OCI-LY3 (cell line): ENCODE results near the gene GIGYF1.

Experiments used
- H2AFZ ChIP-seq: fragments of 200-600, 300-600 bp; shearing (Covaris generic); 2 replicates; pipeline ENCODE4 v1.6.0; 2014; ENCODE audit warnings: antibody characterized with exemption, low read depth, low read length
- H3K27ac ChIP-seq: fragments of 200-600, 300-600 bp; sonication (generic); 2 replicates; pipeline ENCODE4 v1.5.1; 2014; ENCODE audit warnings: mild to moderate bottlenecking, low read length, moderate library complexity, mixed read lengths
- H3K27me3 ChIP-seq: fragments of 200-600, 300-600 bp; sonication (generic); 2 replicates; pipeline ENCODE4 v1.6.1; 2014; ENCODE audit warnings: low read depth, low read length, mixed read lengths
- H3K36me3 ChIP-seq: fragments of 200-600, 300-600 bp; sonication (generic); replicated peaks from 2 replicates; pipeline ENCODE3; 2014; ENCODE audit warnings: low read depth, low read length, mixed read lengths
- H3K4me1 ChIP-seq: fragments of 300-600, 200-600 bp; sonication (generic); 2 replicates; pipeline ENCODE4 v1.6.1; 2014; ENCODE audit warnings: low read length, mixed read lengths
- H3K4me2 ChIP-seq: fragments of 200-600, 300-600 bp; sonication (generic); 2 replicates; pipeline ENCODE4 v1.6.1; 2014; ENCODE audit warnings: low read length, mixed read lengths
- H3K4me3 ChIP-seq: fragments of 300-600, 200-600 bp; sonication (generic); 2 replicates; pipeline ENCODE4 v1.5.1; 2014; ENCODE audit warnings: antibody characterized with exemption, mild to moderate bottlenecking, low read length, moderate library complexity
- H3K79me2 ChIP-seq: fragments of 300-600, 200-600 bp; shearing (Covaris generic); 2 replicates; pipeline ENCODE4 v1.6.1; 2014; ENCODE audit warnings: mild to moderate bottlenecking, low read length, mixed read lengths
- H3K9ac ChIP-seq: fragments of 300-600, 200-600 bp; shearing (Covaris generic); 2 replicates; pipeline ENCODE4 v1.6.0; 2014; ENCODE audit warnings: mild to moderate bottlenecking, low read length, moderate library complexity
- H3K9me3 ChIP-seq: fragments of 200-600, 300-600 bp; shearing (Covaris generic); 2 replicates; pipeline ENCODE4 v1.6.1; 2014; ENCODE audit warnings: low read length, mixed read lengths; ENCODE audit not compliant: insufficient read depth
- H4K20me1 ChIP-seq: fragments of 200-600, 300-600 bp; sonication (generic); 2 replicates; pipeline ENCODE4 v1.6.1; 2016; ENCODE audit warnings: low read length, mixed read lengths; ENCODE audit not compliant: insufficient read depth
- CTCF ChIP-seq: fragments of 200-600, 300-600 bp; sonication (generic); IDR thresholded peaks from 2 replicates; pipeline ENCODE4 v1.5.1; 2014; ENCODE audit warnings: antibody characterized with exemption, low read length, low read depth
- EZH2phosphoT487 ChIP-seq: fragments of 200-600 bp; shearing (Covaris generic); IDR thresholded peaks from 2 replicates; pipeline ENCODE4 v1.6.1; 2018; ENCODE audit warnings: antibody characterized with exemption, mixed run types, low read depth

GIGYF1 gene

GRCh38 chr7:100699018-100699417 lies 5.0 kb upstream of the GIGYF1 start:
- H2AFZ ChIP-seq = no peak overlapping the region
- no peaks in the 10 kb centered on the region for H4K20me1 ChIP-seq
- H3K9ac ChIP-seq = no peak overlapping the region
- no peaks in the 10 kb centered on the region for H3K36me3 ChIP-seq
- H3K27ac ChIP-seq = no peak overlapping the region
- no peaks in the 10 kb centered on the region for H3K9me3 ChIP-seq
- H3K4me3 ChIP-seq = no peak overlapping the region
- TF ChIP-seq CTCF (no peak), EZH2phosphoT487 (no peak)
- H3K4me2 ChIP-seq = no peak overlapping the region
- H3K4me1 ChIP-seq = peaks cover 17% of the 10 kb centered on the region
- H3K79me2 ChIP-seq = no peaks in the 10 kb centered on the region
- peaks cover 16% of the 10 kb centered on the region for H3K27me3 ChIP-seq

GRCh38 chr7:100696123-100696521 lies 2.1 kb upstream of the GIGYF1 start:
- Histone ChIP-seq H3K27ac (no peak overlapping the region), H3K27me3 (peaks cover 16% of the 10 kb centered on the region), H4K20me1 (peaks cover 17% of the 10 kb centered on the region), H3K9me3 (no peaks in the 10 kb centered on the region), H3K79me2 (peaks cover 27% of the 10 kb centered on the region), H3K4me1 (peaks cover 32% of the 10 kb centered on the region), H2AFZ (no peak overlapping the region; the same call in 1 of the 2 replicates), H3K9ac (no peak overlapping the region), H3K4me3 (peak overlapping the region; percentile 70; the same call in 1 of the 2 replicates), H3K4me2 (peak overlapping the region; percentile 87), H3K36me3 (peaks cover under 1% of the 10 kb centered on the region)
- TF ChIP-seq CTCF (no peak), EZH2phosphoT487 (no peak)

- Histone ChIP-seq H3K79me2 (peaks cover 52% of the 10 kb centered on the region), H3K4me2 (peak overlapping the region; percentile 90), H3K27me3 (peaks cover 11% of the 10 kb centered on the region; the same call in 1 of the 2 replicates), H3K9ac (peak overlapping the region; percentile 81), H3K9me3 (no peaks in the 10 kb centered on the region), H3K27ac (no peak overlapping the region; the same call in 1 of the 2 replicates), H2AFZ (no peak overlapping the region), H3K36me3 (peaks cover 6% of the 10 kb centered on the region), H3K4me1 (peaks cover 34% of the 10 kb centered on the region), H3K4me3 (peak overlapping the region; percentile 84), H4K20me1 (peaks cover 40% of the 10 kb centered on the region)
- TF ChIP-seq EZH2phosphoT487 (no peak), CTCF (no peak)
These were observed 545 bp downstream of the GIGYF1 start for GRCh38 chr7:100693312-100694097.

GRCh38 chr7:100692578-100692961 lies 1.5 kb downstream of the GIGYF1 start:
- Histone ChIP-seq H2AFZ (no peak overlapping the region), H3K79me2 (peaks cover 56% of the 10 kb centered on the region), H3K4me2 (peak overlapping the region; percentile 90), H3K4me1 (peaks cover 34% of the 10 kb centered on the region), H3K9me3 (no peaks in the 10 kb centered on the region), H4K20me1 (peaks cover 44% of the 10 kb centered on the region), H3K4me3 (peak overlapping the region; percentile 84), H3K9ac (peak overlapping the region; percentile 81), H3K27me3 (peaks cover 11% of the 10 kb centered on the region; the same call in 1 of the 2 replicates), H3K36me3 (peaks cover 12% of the 10 kb centered on the region), H3K27ac (no peak overlapping the region)
- no peak for TF ChIP-seq CTCF
- no peak for TF ChIP-seq EZH2phosphoT487
